Activated T-cell treated with anti-CD3 and anti-CD28 coated beads, Interleukin-2, amount 50 U/mL, for 72 hours (primary cell): ENCODE results near the gene OR12D3. TPM values are rescaled to one million over a fixed set of nuclear protein-coding genes. Genes with fewer than 3 reads are reported as not detected.
"Not testable (repeated sequence)": the region's sequence is repeated elsewhere in the genome, so short reads cannot be mapped to it uniquely, and the experiment has no call there.

Experiments
- ATAC-seq, 2 donors: fragments of 150-1000 bp; cut with Tn5 transposase; replicated peaks in 1 of 2; 2 replicates each; pipeline ENCODE4 v1.10.0; 2021; ENCODE audit warnings: moderate library complexity in 2 of 2, mild to moderate bottlenecking in 1 of 2
- DNase-seq, 2 donors: peaks; one replicate each; pipeline ENCODE4 v3.0.0; 2021 to 2022; ENCODE audit warnings: mixed read lengths in 1 of 2
- H3K27ac Mint-ChIP-seq: one replicate; pipeline ENCODE4 v1.8.0; 2022; ENCODE audit warnings: mild to moderate bottlenecking, moderate library complexity, mixed read lengths
- H3K27me3 Mint-ChIP-seq: one replicate; pipeline ENCODE4 v1.8.0; 2022; ENCODE audit warnings: low read depth, mixed read lengths
- H3K36me3 Mint-ChIP-seq, 2 donors: one replicate each; pipeline ENCODE4 v1.8.0; 2022; ENCODE audit warnings: mixed read lengths in 2 of 2, mild to moderate bottlenecking in 1 of 2; ENCODE audit not compliant: insufficient read depth in 2 of 2
- H3K4me1 Mint-ChIP-seq: one replicate; pipeline ENCODE4 v1.8.0; 2022; ENCODE audit warnings: low read depth, mixed read lengths
- H3K4me3 Mint-ChIP-seq, 2 donors: one replicate each; pipeline ENCODE4 v1.8.0; 2022; ENCODE audit warnings: mild to moderate bottlenecking in 2 of 2, mixed read lengths in 2 of 2, moderate library complexity in 2 of 2
- H3K9me3 Mint-ChIP-seq, 2 donors: one replicate each; pipeline ENCODE4 v1.8.0; 2022; ENCODE audit warnings: mixed read lengths in 2 of 2
- total RNA-seq, 2 donors: library from RNA; stranded (reverse); gene quantifications; one replicate each; pipeline ENCODE4 v1.2.3, GENCODE V29; 2022

The OR12D3 gene
- total RNA-seq, 2 donors from 2014 or later = not detected

DNA sequence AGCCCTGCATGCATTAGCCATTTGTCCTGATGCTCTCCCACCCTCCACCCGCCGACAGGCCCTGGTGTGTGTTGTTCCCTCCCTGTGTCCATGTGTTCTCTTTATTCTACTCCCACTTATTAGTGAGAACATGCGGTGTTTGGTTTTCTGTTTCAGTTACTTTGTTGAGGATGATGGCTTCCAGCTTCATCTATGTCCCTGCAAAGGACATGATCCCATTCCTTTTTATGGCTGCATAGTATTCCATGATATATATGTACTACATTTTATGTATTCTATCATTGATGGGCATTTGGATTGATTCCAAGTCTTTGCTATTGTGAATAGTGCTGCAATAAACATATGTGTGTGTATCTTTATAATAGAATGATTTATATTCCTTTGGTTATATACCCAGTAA, 25.7 kb downstream of the OR12D3 start:
- peaks cover 50% of the 10 kb centered on the region for H3K27me3 Mint-ChIP-seq
- H3K9me3 Mint-ChIP-seq, ATAC-seq, H3K4me1 Mint-ChIP-seq, DNase-seq, H3K36me3 Mint-ChIP-seq, H3K4me3 Mint-ChIP-seq, H3K27ac Mint-ChIP-seq: not testable (repeated sequence)

DNA sequence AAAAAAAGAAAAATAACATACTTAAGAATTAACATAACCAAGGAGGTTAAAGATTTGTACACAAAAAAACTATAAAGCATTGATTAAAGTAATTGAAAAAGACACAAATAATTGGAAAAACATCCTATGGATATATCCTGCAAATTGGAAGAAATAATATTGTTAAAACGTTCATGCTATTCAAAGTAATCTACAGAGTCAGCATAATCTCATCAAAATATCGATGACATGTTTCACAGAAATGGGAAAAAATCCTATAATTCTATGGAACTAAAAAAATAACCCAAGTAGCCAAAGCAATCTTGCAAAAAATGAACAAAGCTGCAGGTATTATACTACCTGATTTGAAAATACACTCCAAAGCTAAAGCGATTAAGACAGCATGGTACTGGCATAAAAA, 29.7 kb downstream of the OR12D3 start:
- Mint-ChIP-seq H3K36me3 (no peaks in the 10 kb centered on the region), H3K4me3 (no peak overlapping the region), H3K27me3 (peaks cover 22% of the 10 kb centered on the region), H3K27ac (no peak overlapping the region), H3K9me3 (no peaks in the 10 kb centered on the region), H3K4me1 (no peaks in the 10 kb centered on the region)
- ATAC-seq (no peak), DNase-seq (no peak)

GRCh38 chr6:29336269-29336668, 38.8 kb downstream of the OR12D3 start:
- Mint-ChIP-seq H3K9me3 (peaks cover 0 to 1% of the 10 kb centered on the region in 2 donors), H3K4me3 (no peak overlapping the region), H3K27ac (no peak overlapping the region), H3K4me1 (peaks cover 8% of the 10 kb centered on the region), H3K27me3 (peaks cover 48% of the 10 kb centered on the region), H3K36me3 (no peaks in the 10 kb centered on the region)
- ATAC-seq = no peak
- DNase-seq = no peak

DNA sequence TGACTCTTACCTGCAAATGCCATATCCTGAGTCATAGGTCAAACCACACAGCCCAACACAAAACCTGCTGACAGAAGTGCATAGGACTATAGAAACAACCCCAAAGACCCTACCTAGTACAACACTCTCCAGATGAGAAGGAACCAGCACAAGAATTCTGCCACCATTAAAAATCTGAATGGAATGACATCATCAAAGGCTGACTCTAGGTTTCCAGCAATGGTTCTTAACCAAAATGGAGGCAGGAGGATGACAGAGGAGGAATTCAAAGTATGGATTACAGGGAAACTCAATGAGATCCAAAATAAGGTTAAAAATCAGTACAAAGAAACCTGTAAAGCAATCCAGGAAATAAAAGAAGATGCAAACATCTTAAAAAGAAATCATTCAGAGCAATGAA, 42.4 kb downstream of the OR12D3 start:
- peaks cover 55% of the 10 kb centered on the region for H3K27me3 Mint-ChIP-seq

GRCh38 chr6:29325777-29326176, 49.3 kb downstream of the OR12D3 start:
- peaks cover 26% of the 10 kb centered on the region for H3K27me3 Mint-ChIP-seq
- no peak overlapping the region for H3K4me3 Mint-ChIP-seq
- ATAC-seq = no peak
- H3K27ac Mint-ChIP-seq = no peak overlapping the region
- H3K4me1 Mint-ChIP-seq = no peaks in the 10 kb centered on the region
- no peaks in the 10 kb centered on the region for H3K9me3 Mint-ChIP-seq
- no peak for DNase-seq
- H3K36me3 Mint-ChIP-seq = no peaks in the 10 kb centered on the region

More for the DNA sequence above, 42.4 kb downstream of the OR12D3 start:
- no peak overlapping the region for H3K4me3 Mint-ChIP-seq
- peaks cover under 1% of the 10 kb centered on the region for H3K4me1 Mint-ChIP-seq
- DNase-seq (peak in 1 of 2 donors; percentile 4), ATAC-seq (peak; percentile 33 to 44)
- H3K27ac Mint-ChIP-seq = no peak overlapping the region
- no peaks in the 10 kb centered on the region for H3K36me3 Mint-ChIP-seq
- peaks cover 0 to 1% of the 10 kb centered on the region in 2 donors for H3K9me3 Mint-ChIP-seq

Other genes with a start within 250 kb of the OR12D3 start
- not detected for gene OR2J2, start 204.4 kb downstream of the OR12D3 start, total RNA-seq
- not detected for gene OR14J1, start 73.6 kb downstream of the OR12D3 start, total RNA-seq
- not detected for gene OR5V1, start 6.4 kb downstream of the OR12D3 start, total RNA-seq
- not detected for gene OR12D2, start 20.3 kb upstream of the OR12D3 start, total RNA-seq
- gene OR12D1, start 39.6 kb upstream of the OR12D3 start, total RNA-seq = not detected
- not detected for gene OR10C1, start 64.0 kb upstream of the OR12D3 start, total RNA-seq
- not detected for gene OR11A1, start 81.8 kb upstream of the OR12D3 start, total RNA-seq
- gene OR2H1, start 81.9 kb upstream of the OR12D3 start, total RNA-seq = not detected
- gene MAS1L, start 112.7 kb upstream of the OR12D3 start, total RNA-seq = not detected
- 1 to 10 TPM; 1.3 to 2.1 TPM for gene UBD, start 184.4 kb upstream of the OR12D3 start, total RNA-seq
- gene OR2H2, start 209.8 kb upstream of the OR12D3 start, total RNA-seq = not detected